ENCODE data around the gene GLI1.
"Not testable (repeated sequence)": the region's sequence is repeated elsewhere in the genome, so short reads cannot be mapped to it uniquely, and the experiment has no call there.

GLI1 gene

DNA sequence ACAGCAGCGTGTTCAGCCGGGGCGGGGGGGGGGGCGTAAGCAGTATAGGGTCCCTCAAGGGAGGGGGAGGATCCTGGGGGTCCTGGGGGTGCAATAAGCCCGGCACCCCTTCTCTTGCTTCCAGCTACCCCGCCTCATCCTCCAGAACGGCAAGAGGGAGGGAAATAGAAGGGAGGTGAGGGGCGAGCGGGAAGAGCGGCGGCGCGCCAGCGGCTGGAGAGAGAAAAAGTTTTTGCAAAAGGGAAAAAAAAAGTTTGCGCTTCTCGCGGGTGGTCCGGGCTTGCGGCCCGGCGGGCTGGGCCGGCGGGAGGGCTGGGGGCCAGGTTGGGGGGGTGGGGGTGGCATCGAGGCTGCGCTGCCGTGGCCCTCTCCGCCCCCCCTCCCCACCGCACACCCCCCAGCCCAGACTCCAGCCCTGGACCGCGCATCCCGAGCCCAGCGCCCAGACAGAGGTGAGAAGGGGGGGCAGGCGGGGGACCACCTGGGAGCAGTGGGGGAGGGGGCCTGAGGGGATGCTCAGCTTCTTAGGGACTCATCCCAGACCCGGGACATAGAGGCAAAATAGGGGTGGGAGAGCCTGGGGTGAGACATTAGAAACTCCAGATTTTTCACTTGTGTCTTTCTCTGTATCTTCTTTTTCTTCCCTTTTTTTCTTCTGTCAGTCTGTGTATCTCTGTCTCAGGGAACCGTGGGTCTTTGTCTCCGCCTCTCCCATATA, at the start of gene GLI1:
Gene GLI1 (plus strand): TSS at position 36 of the 718 bp plus-strand sequence. CDS start 3,907 bp downstream, outside the sequence.
- no peak for DNase-seq (ENCODE audit: low read depth in 2 of 2)

DNA sequence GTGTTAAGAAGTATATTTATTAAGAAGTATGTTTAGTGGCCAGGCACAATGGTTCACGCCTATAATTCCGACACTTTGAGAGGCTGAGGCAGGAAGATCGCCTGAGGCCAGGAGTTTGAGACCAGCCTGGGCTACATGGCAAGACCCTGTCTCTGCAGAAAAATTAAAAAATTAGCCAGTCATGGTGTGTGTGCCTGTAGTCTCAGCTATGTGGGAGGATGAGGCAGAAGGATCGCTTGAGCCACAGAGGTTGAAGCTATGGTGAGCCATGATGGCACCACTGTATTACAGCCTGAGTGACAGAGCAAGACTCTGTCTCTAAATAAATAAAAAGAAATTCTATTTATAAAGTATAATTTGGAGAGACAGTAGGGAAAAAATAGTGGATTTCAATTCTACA, 49.1 kb upstream of the GLI1 start:
- DNase-seq (ENCODE audit: low read depth in 2 of 2) = no peak

DNA sequence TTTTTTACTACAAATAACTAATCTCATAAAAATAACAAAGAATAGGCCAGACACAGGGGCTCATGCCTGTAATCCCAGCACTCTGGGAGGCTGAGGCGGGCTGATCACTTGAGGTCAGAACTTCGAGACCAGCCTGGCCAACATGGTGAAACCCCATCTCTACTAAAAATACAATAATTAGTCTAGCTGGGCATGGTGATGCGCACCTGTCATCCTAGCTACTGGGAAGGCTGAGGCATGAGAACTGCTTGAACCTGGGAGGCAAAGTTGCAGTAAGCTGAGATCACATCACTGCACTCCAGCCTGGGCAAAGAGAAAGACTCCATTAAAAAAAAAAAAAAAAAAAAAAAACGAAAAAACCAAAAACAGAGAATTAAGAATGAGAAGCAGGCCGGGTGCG, 45.4 kb upstream of the GLI1 start:
- DNase-seq (ENCODE audit: low read depth in 2 of 2) = not testable (repeated sequence)

DNA sequence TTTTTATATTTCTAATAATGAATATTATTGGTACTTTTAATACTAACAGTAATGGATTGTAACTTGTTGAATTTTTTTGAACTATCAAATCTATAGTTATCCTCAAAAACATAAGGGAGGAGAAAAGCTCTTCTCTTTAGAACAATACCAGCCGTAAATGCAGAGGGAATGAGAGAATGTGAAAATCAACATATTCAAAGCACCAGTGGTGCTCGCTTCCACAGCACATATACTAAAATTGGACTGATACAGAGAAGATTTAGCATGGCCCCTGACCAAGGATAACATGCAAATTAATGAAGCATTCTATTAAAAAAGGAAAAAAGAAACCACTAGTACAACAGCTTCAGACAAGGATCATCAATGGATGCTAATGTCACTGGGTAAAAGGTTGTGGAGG, 44.5 kb upstream of the GLI1 start:
- DNase-seq (ENCODE audit: low read depth in 2 of 2) = no peak

DNA sequence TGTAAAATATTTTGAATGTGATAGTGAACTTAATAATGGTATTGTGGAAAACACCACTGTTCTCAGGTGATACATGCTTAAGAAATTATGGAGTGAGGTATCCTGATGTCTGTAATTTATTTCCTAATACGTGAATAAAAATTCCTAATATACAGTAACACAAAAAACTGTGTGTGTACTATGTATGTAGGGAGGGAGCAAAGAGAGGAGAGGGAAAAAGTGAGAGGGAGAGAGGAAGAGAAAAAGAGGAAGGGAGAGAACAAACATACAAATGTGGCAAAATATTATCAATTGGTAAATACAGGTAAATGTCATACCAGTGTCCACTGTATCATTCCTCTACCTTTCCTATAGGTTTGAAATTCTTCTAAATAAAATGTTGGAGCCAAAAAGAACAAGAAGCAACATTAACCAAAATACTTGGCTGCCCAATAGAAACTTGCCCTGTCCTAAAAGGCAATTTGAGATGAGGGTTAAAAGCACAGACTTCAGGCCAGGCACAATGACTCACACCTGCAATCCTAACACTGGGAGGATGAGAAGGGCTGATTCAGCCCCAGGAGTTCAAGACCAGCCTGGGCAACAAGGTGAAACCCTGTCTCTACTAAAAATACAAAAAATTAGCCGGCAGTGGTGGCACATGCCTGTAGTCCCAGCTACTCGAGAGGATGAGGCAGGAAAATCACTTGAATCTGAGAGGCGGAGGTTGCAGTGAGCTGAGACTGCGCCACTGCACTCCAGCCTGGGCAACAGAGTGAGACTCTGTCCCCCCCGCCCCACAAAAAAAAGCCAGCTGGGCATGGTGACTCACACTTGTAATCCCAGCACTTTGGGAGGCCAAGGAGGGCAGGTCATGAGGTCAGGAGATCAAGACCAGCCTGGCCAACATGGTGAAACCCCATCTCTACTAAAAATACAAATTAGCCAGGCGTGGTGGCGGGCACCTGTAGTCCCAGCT, 43.3 kb upstream of the GLI1 start:
- no peak for DNase-seq (ENCODE audit: low read depth in 2 of 2)

DNA sequence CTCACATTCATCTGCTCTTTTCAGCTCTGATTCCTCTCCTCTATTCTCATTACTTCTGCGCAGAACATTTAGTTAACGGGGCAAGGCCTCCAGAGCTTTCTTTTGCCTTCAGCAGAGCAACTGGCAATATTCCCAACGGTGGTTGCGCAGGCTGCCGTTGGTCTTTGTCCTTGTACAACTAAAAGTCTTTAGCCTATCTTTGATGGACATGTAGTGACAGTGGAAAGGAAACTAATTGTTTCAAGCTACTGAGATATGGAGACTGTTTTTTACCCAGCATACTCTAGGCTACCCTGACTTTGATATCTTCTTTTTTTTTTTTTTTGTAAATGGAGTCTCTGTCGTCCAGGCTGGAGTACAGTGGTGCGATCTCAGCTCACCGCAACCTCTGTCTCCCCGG, 41.3 kb upstream of the GLI1 start:
- no peak for DNase-seq (ENCODE audit: low read depth in 2 of 2)

DNA sequence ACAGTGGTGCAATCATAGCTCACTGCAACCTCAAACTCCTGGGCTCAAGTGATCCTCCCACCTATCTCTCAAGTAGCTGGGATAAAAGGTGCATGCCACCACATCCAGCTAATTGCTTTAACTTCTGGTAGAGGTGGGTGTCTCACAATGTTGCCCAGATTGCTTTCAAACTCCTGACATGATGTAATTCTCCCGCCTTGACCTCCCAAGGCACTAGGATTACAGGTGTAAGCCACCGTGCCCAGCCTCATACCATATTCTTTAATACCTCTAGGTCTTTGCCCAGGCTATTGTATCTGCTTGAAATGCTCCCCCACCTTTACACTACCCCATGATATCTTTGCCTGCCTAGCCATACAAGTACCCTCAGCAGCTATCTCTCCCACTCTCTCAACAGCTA, 40.1 kb upstream of the GLI1 start:
- no peak for DNase-seq (ENCODE audit: low read depth in 2 of 2)

DNA sequence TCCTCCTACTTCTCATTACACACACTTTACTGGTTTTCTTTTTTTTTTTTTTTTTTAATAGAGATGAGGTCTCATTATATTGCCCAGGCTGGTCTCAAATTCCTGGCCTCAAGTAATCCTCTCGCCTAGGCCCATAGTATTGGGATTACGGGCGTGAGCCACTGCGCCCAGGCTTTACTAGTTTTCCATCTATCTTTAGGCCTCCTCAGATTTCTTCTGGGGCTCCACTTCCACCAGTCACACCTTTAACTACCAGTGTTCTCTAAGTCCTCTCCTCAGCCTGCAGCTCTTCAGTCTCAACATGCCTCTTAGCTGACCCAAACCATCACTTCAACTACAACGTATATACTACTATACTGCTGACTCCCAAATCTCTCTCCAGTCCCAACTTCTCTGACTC, 39.1 kb upstream of the GLI1 start:
- no peak for DNase-seq (ENCODE audit: low read depth in 2 of 2)

DNA sequence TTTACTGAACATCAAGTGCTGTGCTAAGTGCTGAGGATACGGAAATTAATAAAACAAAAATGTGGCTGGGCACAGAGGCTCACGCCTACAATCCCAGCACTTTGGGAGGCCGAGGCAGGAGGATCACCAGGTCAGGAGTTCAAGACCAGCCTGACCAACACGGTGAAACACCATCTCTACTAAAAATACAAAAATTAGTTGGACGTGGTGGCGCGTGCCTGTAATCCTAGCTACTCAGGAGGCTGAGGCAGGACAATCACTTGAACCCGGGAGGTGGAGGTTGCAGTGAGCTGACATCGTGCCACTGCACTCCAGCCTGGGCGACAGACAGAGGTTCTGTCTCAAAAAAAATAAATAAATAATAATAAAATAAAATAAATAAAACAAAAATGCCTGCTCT, 32.6 kb upstream of the GLI1 start:
- not testable (repeated sequence) for DNase-seq (ENCODE audit: low read depth in 2 of 2)

DNA sequence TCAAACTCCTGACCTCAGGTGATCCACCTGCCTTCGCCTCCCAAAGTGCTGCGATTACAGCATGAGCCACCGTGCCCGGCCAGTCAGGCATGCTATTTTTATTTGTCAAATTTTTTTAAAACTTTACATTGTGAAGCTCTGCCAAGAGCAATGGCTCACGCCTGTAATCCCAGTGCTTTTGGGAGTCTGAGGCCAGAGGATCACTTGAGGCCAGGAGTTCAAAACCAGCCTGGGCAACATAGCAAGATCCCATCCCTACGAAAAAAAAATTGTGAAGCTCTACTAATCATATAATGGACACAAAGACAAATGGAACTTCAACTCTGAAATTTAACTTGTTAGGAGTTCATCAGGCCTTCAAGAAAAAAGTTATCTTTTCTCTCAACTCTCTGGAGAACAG, 30.6 kb upstream of the GLI1 start:
- no peak for DNase-seq (ENCODE audit: low read depth in 2 of 2)

DNA sequence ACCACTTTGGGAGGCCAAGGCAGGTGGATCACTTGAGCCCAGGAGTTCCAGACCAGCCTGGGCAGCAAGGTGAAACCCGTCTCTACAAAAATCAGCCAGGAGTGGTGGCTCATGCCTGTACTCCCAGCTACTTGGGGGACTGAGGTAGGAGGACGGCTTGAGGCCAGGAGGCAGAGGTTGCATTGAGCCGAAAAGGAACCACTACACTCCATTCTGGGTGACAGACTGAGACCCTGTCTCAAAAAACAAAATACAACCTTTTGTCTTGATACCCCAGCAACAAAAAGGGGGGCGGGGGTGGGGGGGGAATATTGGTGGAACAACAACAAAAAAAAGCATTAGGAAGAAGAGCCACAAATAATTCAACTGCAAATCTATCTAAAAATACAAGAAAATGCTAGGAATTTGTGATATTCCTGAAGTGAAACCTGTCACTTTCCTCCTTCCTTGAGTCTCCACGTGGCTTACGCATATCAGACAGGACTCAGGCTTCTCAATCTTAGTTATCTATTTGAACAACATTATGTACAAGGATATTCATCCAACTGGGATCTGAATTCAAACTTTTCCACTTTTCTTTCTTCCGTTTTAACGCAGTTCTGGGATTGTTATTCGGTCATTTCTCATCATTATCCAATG, 30.0 kb upstream of the GLI1 start:
- no peak for DNase-seq (ENCODE audit: low read depth in 2 of 2)

DNA sequence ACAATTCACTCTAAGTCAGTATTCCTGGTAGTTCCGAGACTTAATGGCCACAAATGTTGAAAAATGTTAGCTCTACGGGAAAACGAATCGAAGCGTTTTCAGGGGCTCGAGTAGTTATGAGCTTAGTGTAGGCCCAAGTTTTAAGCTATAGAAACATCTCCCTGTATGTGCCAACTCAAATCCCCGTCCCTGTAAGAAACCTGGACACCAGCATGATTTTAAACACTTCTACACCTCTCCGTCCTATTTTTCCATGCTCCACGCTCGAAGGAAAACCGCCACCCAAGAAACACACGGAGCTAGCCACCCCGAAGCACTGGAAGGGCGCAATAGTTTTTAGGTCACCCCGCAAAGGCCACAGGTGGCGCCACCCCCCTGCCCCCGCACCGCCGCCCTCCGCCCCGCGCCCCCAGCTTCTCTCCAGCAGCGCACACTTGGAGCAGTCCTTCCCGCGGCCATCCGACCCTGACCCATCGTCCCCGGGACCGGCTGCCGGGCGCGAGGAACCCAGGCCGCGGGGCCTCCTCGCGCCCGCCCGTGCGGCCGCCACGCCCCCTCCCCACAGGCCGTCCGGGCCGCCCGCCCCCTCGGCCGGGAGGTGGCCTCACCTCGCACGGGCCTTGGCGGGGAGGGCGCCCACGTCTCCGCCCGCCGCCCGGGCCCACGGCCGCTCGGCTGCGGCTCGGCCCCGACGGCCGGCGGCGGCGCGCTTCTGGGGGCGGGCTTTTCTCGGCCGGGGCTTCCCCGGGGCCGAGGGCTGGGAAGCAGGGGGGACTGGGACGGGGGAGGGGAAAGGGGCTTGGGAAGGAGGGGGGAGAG, 29.3 kb upstream of the GLI1 start:
- DNase-seq (ENCODE audit: low read depth in 2 of 2) = no peak

DNA sequence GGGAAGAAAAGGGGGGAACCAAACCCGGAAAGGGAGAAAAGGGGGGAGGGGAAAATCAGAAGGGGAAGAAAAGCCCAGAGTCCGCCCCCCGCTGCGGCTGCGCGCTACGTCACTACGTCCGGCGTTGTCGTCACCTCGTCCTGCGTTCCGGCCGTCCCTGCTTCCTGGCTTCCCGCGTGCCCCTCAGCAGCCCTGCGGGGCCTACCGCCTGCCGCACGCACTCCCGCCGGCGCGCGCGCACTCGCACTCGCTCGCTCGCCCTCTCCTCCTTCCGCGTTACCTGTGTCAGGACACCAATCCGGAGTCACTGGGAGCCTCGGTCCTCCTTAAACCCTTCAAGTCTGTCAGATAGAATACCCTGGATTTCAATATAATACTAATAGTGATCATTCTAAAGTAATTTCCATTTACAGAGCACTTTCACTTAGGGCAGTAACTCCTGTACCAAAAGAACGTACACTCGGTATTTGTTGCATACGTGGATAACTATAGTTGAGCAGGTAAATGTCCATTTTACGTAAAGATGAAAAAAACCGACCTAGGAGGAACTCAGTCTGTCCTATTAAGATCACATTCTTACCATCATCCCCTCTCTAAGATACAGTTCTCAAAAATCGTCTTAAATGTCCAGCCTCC, 28.5 kb upstream of the GLI1 start, which contains the start of gene R3HDM2:
Gene R3HDM2 (minus strand): TSS at position 113 of the 636 bp plus-strand sequence. CDS start 120,615 bp downstream, outside the sequence.
- DNase-seq (ENCODE audit: low read depth in 2 of 2) = peak; percentile 94 to 95

DNA sequence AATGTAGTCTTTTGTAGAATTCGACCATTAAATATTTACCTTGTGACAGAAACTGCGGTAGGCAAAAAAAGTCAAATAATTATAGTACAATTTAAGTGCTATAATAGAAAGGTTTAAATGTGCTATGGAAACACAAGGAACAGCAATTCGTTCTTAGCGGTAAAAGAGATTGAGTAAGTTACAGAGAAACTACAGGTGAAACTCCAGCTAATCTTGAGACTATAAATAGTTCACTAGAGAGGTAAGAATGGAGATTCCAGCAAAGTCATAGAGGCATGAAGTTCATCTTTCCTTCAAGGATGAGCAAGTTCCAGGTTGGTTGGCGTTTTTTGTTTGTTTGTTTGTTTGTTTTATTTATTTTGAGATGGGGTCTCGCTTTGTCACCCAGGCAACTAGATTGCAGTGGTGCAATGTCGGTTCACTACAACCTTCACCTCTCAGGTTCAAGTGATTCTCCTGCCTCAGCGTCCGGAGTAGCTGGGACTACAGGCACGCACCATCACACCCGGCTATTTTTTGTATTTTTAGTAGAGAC, 27.9 kb upstream of the GLI1 start:
- no peak for DNase-seq (ENCODE audit: low read depth in 2 of 2)

DNA sequence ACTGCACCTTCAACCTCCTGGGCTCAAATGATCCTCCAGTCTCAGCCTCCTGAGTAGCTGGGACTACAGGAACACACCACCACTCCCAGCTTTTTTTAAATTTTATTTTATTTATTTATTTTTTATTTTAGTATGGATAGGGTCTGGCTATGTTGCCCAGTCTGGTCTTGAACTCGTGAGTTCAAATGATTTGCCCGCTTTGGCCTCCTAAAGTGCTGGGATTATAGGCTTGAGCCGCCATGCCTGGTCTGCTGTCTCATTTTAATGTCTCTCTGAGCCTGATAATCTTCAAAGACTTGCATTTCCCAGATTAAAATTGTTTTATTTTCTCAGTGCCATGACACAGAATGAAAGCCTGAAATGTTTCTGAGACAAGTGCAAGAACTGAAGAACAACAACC, 26.2 kb upstream of the GLI1 start:
- DNase-seq (ENCODE audit: low read depth in 2 of 2) = no peak

DNA sequence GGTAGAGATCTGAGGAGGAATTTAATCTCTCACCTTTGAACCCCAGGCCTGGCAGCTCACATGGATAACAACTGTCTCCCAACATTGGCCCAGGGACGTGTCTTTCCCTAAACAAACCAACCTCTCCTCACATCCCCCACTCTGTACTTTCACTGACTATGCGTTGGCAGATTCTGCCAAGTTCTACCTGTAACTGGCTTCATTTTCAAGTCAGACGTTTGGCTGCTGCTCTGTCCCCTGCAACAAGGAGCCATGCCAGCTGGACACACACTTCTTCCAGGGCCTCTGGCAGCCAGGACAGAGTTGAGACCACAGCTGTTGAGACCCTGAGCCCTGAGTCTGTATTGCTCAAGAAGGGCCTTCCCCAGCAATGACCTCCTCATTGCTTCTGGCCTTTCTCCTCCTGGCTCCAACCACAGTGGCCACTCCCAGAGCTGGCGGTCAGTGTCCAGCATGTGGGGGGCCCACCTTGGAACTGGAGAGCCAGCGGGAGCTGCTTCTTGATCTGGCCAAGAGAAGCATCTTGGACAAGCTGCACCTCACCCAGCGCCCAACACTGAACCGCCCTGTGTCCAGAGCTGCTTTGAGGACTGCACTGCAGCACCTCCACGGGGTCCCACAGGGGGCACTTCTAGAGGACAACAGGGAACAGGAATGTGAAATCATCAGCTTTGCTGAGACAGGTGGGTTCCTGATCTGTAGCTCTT, 24.9 kb upstream of the GLI1 start, which contains the start of gene INHBC:
Gene INHBC (plus strand): TSS at position 268 of the 707 bp plus-strand sequence. CDS start 103 bp downstream, at position 371.
- DNase-seq (ENCODE audit: low read depth in 2 of 2) = no peak

DNA sequence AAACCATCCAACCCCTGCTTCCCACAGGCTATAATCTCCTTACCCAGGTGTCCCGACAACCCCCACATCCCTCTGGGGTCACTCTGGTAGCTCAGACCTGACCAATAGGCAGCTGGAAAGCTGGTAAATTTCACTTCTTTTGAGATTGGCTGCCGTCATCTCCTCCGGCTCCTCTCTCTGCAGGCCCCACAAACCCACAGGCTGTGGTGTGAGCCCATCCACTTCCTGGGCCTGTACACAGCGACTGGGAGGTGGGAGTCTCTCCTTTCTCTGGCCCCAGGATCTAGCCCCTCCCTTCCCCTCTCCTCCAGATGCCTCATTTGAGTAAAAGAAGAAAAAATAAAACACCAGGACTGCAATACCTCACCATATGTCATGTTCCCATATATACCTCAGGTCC, 24.3 kb upstream of the GLI1 start:
- no peak for DNase-seq (ENCODE audit: low read depth in 2 of 2)

DNA sequence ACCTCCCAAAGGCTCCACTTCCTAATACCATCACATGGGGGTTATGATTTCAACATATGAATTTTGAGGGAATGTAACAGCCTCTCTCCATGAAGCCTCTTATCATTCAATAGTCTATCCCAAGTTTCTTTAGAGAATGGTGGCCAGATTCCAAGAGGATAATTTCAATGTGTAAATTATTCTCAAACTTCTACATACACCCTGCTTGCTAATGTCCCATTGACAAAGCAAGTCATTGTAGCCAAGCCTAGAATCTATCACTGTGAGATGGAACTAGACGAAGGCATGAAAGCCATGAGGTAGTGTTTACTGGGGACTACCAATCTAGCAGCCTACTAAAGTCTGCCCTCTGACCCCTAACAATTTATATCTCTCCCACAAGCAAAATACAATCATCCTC, 21.2 kb upstream of the GLI1 start:
- no peak for DNase-seq (ENCODE audit: low read depth in 2 of 2)

DNA sequence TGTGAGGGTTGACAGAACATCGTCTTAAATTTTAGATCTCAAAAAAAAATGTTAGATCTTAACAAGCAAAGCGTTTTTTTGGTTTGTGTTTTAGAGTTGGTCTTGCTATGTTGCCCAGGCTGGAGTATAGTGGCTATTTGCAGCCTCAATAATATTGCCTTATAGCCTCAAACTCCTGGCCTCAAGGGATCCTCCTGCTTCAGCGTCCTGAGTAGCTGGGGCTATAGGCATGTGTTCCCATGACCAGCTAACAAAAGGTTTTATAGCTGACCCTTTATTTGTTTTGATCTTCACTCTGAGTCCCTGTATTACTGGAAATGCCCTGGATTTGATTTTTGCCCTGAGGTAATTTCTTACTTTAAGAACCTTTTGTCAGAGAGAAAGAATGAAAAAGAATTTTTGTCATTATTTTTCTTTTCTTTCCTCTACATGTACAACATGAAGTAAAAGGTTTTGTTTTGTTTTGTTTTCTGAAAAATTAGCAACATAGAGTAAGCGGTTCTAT, 19.8 kb upstream of the GLI1 start:
- DNase-seq (ENCODE audit: low read depth in 2 of 2) = no peak

DNA sequence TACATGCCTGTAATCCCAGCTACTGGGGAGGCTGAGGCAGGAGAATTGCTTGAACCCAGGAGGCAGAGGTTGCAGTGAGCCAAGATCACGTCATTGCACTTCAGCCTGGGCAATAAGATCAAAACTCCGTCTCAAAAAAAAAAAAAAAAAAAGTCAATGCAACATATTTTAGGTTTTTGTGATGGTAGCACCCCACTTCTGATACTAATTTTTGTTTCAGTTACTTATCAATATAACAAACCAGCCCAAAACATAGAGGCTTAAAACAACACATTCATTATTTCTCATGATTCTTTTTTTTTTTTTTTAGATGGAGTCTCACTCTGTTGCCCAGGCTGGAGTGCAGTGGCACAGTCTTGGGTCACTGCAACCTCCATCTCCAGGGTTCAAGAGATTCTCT, 18.2 kb upstream of the GLI1 start:
- not testable (repeated sequence) for DNase-seq (ENCODE audit: low read depth in 2 of 2)

All from stimulated activated CD4-positive, alpha-beta T cell treated with anti-CD3 and anti-CD28 coated beads, Interleukin-4, amount 100 ng/mL, for 48 hours (primary cell).